IPS DF 6.9 (cell line): ENCODE results near the gene UFD1.

Source experiments
- DNase-seq: peaks from one replicate; pipeline ENCODE4 v3.0.0-alpha.2; 2013; ENCODE audit warnings: low read depth, low spot score
- H3K27ac ChIP-seq: one replicate; pipeline ENCODE4 v1.5.1; 2013; ENCODE audit warnings: low read length, control low read depth
- H3K27me3 ChIP-seq: 2 replicates; pipeline ENCODE4 v1.6.1; 2013; ENCODE audit warnings: mild to moderate bottlenecking, low read length; ENCODE audit not compliant: control insufficient read depth, insufficient read depth
- H3K36me3 ChIP-seq: 2 replicates; pipeline ENCODE4 v1.6.1; 2013; ENCODE audit warnings: low read length; ENCODE audit not compliant: control insufficient read depth, insufficient read depth
- H3K4me1 ChIP-seq: 2 replicates; pipeline ENCODE4 v1.6.1; 2013; ENCODE audit warnings: low read length; ENCODE audit not compliant: control insufficient read depth, insufficient read depth
- H3K4me3 ChIP-seq: 2 replicates; pipeline ENCODE4 v1.5.1; 2013; ENCODE audit warnings: mild to moderate bottlenecking, low read length
- H3K9me3 ChIP-seq: 2 replicates; pipeline ENCODE4 v1.6.1; 2013; ENCODE audit warnings: low read length, inconsistent platforms; ENCODE audit not compliant: control insufficient read depth, insufficient read depth
- WGBS: extraction: QIAGEN DNeasy Blood & Tissue Kit; methylation state at CpG from one replicate; pipeline ENCODE4 v1.1.7; 2013; ENCODE audit warnings: mixed read lengths, missing lambda C conversion rate; ENCODE audit not compliant: insufficient read length, insufficient coverage; 5-methylcytosine and 5-hydroxymethylcytosine counted together

Gene UFD1

DNA sequence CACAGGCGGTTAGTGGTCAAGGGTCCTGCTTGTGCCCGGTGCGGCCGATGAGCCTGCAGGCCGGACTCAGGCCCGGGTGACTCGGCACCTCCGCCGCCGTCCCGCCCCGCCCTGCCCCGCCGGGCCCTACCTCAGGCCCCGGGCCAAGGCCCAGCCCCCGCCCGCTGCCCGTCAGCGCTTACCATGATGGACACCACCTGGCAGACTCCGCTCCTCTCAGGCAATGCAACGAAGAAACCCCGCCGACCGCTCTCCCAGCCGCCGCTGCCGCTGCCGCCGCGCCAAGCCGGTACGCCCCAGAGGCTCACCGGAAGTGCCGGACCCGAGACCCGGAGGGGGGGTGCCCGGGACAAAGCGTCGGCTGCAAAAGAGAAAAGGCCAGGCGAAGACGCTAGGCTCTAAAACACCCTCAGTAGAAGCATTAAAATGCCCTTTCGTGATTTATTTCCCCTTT, at the start of gene UFD1:
Gene UFD1, minus strand, starts transcription at position 293 of the 454 bp plus-strand sequence. Its CDS starts 108 bp downstream, at position 185.
- H3K36me3 ChIP-seq, result peaks cover 6% of the 10 kb centered on the region
- no peaks in the 10 kb centered on the region for H3K27me3 ChIP-seq
- peak; percentile 13 for DNase-seq
- H3K4me1 ChIP-seq, result no peaks in the 10 kb centered on the region
- H3K27ac ChIP-seq, result no peak within 1 kb of the TSS
- no peaks in the 10 kb centered on the region; the same call in 1 of the 2 replicates for H3K9me3 ChIP-seq
- peak within 1 kb of the TSS; percentile 90 for H3K4me3 ChIP-seq
- no CpG with 5 or more reads among the region's 42 CpGs for WGBS

DNA sequence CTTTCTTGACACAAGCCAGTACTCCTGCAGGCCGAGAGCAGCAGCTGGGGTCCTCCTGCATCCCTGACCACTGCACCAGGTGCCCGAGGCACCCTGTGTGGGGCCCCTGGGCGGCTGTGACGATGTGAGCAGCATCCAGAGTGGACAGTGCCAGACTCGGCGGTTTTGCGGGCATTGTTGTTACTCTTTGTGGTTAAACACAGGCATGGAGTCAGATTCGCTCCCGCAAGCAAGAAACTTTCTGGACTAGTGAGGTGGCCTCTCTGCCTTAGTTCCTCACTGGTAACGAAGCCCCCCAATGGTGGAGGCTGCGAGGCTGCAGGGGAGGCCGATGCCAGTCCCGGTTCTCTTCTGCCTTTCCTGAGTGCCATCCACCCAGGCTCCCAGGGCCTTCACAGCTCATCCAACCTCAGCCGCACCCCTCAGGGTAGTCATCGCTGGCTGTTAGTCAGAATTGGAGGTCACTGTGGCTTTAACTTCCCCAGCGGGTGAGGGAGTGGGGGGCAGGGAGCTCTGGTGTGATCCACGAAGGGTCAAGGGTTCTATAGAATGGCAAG, 48.9 kb upstream of the UFD1 start:
- H3K4me3 ChIP-seq, result no peak overlapping the region
- no peaks in the 10 kb centered on the region for H3K9me3 ChIP-seq
- peaks cover 2% of the 10 kb centered on the region; the same call in 1 of the 2 replicates for H3K27me3 ChIP-seq
- H3K36me3 ChIP-seq, result no peaks in the 10 kb centered on the region
- no CpG with 5 or more reads among the region's 17 CpGs for WGBS
- DNase-seq, result no peak
- no peak overlapping the region for H3K27ac ChIP-seq
- 0 out of 2 replicates have a peak, but pooled peaks cover under 1% of the 10 kb centered on the region for H3K4me1 ChIP-seq

GRCh38 chr22:19527321-19527721, 48.3 kb upstream of the UFD1 start:
- Histone ChIP-seq H3K4me3 (no peak overlapping the region), H3K27ac (no peak overlapping the region), H3K36me3 (no peaks in the 10 kb centered on the region), H3K27me3 (peaks cover 2% of the 10 kb centered on the region; the same call in 1 of the 2 replicates), H3K9me3 (no peaks in the 10 kb centered on the region), H3K4me1 (peaks cover 5% of the 10 kb centered on the region; the same call in 1 of the 2 replicates)
- no peak for DNase-seq
- no CpG with 5 or more reads among the region's 5 CpGs for WGBS

GRCh38 chr22:19526702-19527111, 47.7 kb upstream of the UFD1 start:
- no peaks in the 10 kb centered on the region for H3K9me3 ChIP-seq
- WGBS, result no CpG with 5 or more reads among the region's 7 CpGs
- peaks cover 2% of the 10 kb centered on the region; the same call in 1 of the 2 replicates for H3K27me3 ChIP-seq
- no peak overlapping the region for H3K27ac ChIP-seq
- H3K36me3 ChIP-seq, result no peaks in the 10 kb centered on the region
- no peak for DNase-seq
- H3K4me3 ChIP-seq, result no peak overlapping the region
- H3K4me1 ChIP-seq, result peaks cover 7% of the 10 kb centered on the region; the same call in 1 of the 2 replicates

DNA sequence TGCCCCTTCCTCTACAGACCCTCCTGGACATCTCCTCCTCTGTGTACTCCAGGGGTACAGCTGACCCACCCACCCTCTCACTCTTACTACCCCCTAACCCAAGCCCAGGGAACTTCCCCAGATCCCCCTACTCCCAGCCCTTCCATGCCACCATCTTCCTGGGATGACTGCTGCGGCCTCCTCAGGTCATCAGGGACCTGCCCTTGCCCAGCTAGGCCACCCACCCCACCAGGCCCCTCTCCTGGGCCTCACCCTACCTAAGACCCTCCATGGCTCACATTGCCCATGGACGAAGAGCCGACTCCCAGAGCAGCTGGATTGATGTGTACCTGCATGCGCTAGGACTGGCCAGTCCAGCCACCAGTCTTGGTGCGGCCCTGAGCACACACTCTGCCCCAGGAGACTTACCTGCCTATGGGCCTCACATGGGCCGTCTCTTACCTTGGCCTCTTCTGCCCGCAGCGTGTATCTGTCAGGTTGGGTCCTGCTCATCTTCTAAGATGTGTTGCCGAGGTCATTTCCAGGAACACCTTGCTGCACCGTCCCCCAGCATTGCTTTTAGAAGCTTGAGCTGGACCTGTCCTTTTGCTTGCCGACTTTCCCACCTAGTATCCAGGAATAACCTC, 47.2 kb upstream of the UFD1 start:
- no peaks in the 10 kb centered on the region for H3K36me3 ChIP-seq
- H3K27ac ChIP-seq, result no peak overlapping the region
- no peaks in the 10 kb centered on the region for H3K9me3 ChIP-seq
- DNase-seq, result no peak
- peaks cover 2% of the 10 kb centered on the region; the same call in 1 of the 2 replicates for H3K27me3 ChIP-seq
- H3K4me3 ChIP-seq, result no peak overlapping the region
- peaks cover 7% of the 10 kb centered on the region; the same call in 1 of the 2 replicates for H3K4me1 ChIP-seq
- WGBS, result no CpG with 5 or more reads among the region's 11 CpGs

DNA sequence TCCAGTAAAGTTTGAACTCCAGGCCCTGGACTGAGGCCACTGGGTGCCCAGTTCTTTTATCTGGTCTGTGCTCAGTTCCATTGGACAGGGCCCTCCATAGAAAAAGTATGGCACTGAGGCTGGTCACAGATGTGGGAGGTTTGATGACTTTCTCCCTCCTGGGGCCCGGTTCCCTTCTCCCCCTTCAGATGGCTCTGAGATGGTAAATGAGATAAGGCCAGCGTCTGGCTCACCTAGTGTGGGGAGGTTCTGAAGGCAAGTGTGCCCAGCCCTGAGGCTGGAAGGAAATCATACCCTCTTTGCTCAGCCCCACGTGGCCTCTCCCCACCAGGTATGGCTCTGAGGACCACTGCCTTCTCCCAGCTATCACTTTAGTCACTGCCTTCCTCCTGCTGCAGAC, 46.7 kb upstream of the UFD1 start:
- Histone ChIP-seq H3K9me3 (no peaks in the 10 kb centered on the region), H3K4me1 (peaks cover 7% of the 10 kb centered on the region; the same call in 1 of the 2 replicates), H3K27ac (no peak overlapping the region), H3K36me3 (no peaks in the 10 kb centered on the region), H3K27me3 (peaks cover 2% of the 10 kb centered on the region; the same call in 1 of the 2 replicates), H3K4me3 (no peak overlapping the region)
- WGBS, result no CpG with 5 or more reads among the region's 3 CpGs
- no peak for DNase-seq

GRCh38 chr22:19525116-19525660, 46.2 kb upstream of the UFD1 start:
- Histone ChIP-seq H3K9me3 (no peaks in the 10 kb centered on the region), H3K4me1 (peaks cover 7% of the 10 kb centered on the region; the same call in 1 of the 2 replicates), H3K27me3 (peaks cover 2% of the 10 kb centered on the region; the same call in 1 of the 2 replicates), H3K36me3 (no peaks in the 10 kb centered on the region), H3K4me3 (no peak overlapping the region), H3K27ac (no peak overlapping the region)
- no peak for DNase-seq
- WGBS, result no CpG with 5 or more reads among the region's 15 CpGs

DNA sequence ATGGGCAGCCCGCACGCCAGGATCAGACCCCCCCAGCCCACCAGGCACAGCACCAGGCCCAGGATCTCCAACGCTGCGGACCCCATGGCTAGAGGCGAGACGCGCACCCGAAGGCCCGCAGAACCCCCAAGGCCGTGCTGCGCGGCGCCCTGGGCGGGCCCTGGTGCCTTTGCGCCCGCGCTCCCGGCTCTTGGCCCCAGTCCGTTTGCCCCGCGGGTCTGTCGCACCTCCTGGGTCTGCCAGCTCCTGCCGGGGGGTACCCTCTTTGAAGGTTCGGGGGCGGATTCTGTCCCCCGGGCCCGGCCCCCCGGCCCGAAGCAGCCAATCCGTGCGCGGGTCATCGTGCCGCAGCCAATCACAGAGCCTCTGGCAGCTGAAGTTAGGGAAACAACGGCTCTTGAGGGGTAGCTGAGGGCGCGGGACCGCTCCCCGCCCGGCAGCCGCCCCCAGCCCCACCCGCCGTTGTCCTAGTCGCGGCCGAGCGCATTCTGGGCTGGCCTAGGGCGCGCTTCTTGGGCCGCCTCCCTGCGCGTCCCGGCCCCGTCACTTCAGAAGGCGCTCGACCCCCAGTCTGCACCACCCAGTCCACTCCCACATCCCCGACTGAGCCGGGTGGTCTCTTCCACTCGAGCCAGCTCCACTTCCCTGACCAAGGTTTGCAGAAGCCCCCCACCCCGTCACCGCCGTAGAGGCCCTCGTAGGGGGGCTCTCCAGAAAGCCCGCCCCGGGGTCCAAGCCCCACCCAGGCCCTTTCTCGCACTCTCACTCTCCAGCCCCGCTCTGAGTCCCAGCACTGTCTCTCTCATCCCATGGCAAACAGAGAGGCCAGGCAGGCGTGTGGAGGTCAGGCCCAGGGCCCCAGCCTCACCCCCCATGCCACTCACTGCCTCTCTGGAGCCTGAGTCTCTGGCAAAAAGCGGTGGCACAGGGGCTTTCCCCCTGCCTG, 45.5 kb upstream of the UFD1 start, which contains the start of gene CLDN5:
Gene CLDN5, minus strand, starts transcription at position 241 of the 946 bp plus-strand sequence. Its CDS starts 155 bp downstream, at position 86.
- no CpG with 5 or more reads among the region's 69 CpGs for WGBS
- H3K9me3 ChIP-seq, result no peaks in the 10 kb centered on the region
- H3K36me3 ChIP-seq, result no peaks in the 10 kb centered on the region
- peaks cover 2% of the 10 kb centered on the region; the same call in 1 of the 2 replicates for H3K27me3 ChIP-seq
- H3K4me3 ChIP-seq, result peak within 1 kb of the TSS; percentile 23; the same call in 1 of the 2 replicates
- H3K27ac ChIP-seq, result no peak within 1 kb of the TSS
- peaks cover 7% of the 10 kb centered on the region; the same call in 1 of the 2 replicates for H3K4me1 ChIP-seq
- no peak for DNase-seq

GRCh38 chr22:19523240-19524169, 44.5 kb upstream of the UFD1 start:
- DNase-seq, result no peak
- Histone ChIP-seq H3K36me3 (no peaks in the 10 kb centered on the region), H3K27ac (no peak overlapping the region), H3K4me1 (peaks cover 7% of the 10 kb centered on the region; the same call in 1 of the 2 replicates), H3K4me3 (peak overlapping the region; percentile 8; the same call in 1 of the 2 replicates), H3K9me3 (no peaks in the 10 kb centered on the region), H3K27me3 (peaks cover 2% of the 10 kb centered on the region; the same call in 1 of the 2 replicates)
- no CpG with 5 or more reads among the region's 99 CpGs for WGBS
